ENCODE measurements around the gene DNAJB2. TPM values are rescaled to one million over a fixed set of nuclear protein-coding genes. Genes with fewer than 3 reads are reported as not detected.

Gene DNAJB2
- total RNA-seq, 3 donors from 2014 or later (not counting 1 experiment from before 2014, with no cell fraction given) = 70.3 to 108 (median 98.3) TPM

DNA sequence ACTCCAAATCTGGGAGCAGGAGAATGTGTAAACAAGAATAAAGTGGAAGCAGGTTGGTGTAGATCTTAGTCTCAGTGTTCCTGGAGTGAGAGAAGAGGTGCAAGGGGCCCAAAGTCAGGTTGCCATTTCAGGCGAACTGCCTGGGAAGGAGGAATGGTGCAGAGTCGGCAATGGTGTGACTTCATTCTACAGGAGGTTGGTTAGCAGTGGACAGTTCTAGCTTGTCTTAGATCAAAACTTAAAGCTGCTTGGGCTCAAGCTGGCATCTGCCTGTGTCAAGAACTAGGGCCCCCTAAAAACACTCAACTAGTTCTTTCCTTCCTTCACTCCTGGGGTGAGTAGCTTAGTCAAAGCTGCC, 30.3 kb upstream of the DNAJB2 start:
- Histone ChIP-seq H3K36me3 (ENCODE audit: control insufficient read depth, insufficient read depth, low read length) (peaks cover 40% of the 10 kb centered on the region), H3K9me3 (ENCODE audit: control insufficient read depth, insufficient read depth, low read length) (no peaks in the 10 kb centered on the region), H3K27ac (ENCODE audit: low read length) (peak overlapping the region; percentile 97), H3K4me3 (ENCODE audit: low read length) (peak overlapping the region; percentile 14), H3K27me3 (ENCODE audit: control insufficient read depth, insufficient read depth, low read length) (no peaks in the 10 kb centered on the region), H3K4me1 (ENCODE audit: control insufficient read depth, insufficient read depth, low read length) (peaks cover 78% of the 10 kb centered on the region)
- ATAC-seq (no peak), DNase-seq (no peak)
- Mint-ChIP-seq H3K4me1 (peaks cover 54 to 84% of the 10 kb centered on the region in 2 donors), H3K36me3 (no peaks in the 10 kb centered on the region), H3K4me3 (peak overlapping the region; percentile 61), H3K27ac (peak overlapping the region; percentile 86 to 98), H3K9me3 (no peaks in the 10 kb centered on the region), H3K27me3 (ENCODE audit: low read depth in 2 of 2) (no peaks in the 10 kb centered on the region)
- 83% methylated on average over 2 of the region's 2 CpGs for WGBS (ENCODE audit: insufficient coverage)
- intact Hi-C loops (cut with micrococcal nuclease) = no loop called here
- TF ChIP-seq, protein P1, sequence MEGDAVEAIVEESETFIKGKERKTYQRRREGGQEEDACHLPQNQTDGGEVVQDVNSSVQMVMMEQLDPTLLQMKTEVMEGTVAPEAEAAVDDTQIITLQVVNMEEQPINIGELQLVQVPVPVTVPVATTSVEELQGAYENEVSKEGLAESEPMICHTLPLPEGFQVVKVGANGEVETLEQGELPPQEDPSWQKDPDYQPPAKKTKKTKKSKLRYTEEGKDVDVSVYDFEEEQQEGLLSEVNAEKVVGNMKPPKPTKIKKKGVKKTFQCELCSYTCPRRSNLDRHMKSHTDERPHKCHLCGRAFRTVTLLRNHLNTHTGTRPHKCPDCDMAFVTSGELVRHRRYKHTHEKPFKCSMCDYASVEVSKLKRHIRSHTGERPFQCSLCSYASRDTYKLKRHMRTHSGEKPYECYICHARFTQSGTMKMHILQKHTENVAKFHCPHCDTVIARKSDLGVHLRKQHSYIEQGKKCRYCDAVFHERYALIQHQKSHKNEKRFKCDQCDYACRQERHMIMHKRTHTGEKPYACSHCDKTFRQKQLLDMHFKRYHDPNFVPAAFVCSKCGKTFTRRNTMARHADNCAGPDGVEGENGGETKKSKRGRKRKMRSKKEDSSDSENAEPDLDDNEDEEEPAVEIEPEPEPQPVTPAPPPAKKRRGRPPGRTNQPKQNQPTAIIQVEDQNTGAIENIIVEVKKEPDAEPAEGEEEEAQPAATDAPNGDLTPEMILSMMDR (IDR thresholded peaks at IDR 0.05) = no peak

DNA sequence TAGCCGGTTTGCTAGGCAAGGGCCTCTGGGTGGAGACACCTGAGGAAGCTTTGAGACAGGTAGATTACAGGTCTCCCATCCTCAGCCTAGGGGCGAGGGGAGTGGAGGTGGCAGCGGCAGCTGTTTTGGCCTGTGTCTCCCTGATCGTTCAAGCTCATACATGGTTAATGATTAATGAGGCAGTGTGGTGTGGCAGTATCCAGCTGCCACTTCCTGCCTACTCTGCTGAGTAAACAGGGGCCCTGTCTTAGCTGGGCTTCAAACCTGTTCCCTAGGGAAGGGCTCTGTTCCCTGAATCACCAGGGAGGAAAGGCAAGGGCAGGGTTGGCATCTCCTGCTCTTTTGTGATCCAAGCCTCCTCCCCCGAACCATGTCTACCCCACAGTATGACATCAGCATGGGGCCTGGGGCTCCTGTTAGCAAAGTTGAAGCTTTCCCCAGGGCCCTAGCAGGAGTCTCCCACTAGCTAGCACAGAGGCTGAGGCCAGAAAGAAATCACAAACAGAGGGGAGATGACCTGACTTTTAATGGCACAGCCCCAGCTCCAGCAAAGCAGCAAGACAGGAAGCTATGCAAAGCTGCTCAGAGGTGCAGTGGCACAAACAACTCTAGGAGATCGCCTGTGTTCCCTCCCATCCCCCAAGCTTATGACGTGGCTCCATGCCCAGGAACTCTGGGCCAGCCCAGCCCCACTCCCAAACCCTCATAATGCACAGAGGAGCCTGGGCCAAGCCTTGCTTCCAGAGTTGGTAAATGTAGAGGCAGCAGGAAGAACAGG, 29.8 kb upstream of the DNAJB2 start:
- Histone ChIP-seq H3K9me3 (ENCODE audit: control insufficient read depth, insufficient read depth, low read length) (no peaks in the 10 kb centered on the region), H3K27ac (ENCODE audit: low read length) (peak overlapping the region; percentile 97), H3K4me3 (ENCODE audit: low read length) (peak overlapping the region; percentile 14), H3K27me3 (ENCODE audit: control insufficient read depth, insufficient read depth, low read length) (no peaks in the 10 kb centered on the region), H3K4me1 (ENCODE audit: control insufficient read depth, insufficient read depth, low read length) (peaks cover 78% of the 10 kb centered on the region), H3K36me3 (ENCODE audit: control insufficient read depth, insufficient read depth, low read length) (peaks cover 40% of the 10 kb centered on the region)
- intact Hi-C loops (cut with micrococcal nuclease) = no loop called here
- DNase-seq (peak in 1 of 2 donors; percentile 73), ATAC-seq (no peak)
- 11% methylated on average over 7 of the region's 7 CpGs for WGBS (ENCODE audit: insufficient coverage)
- H3K4me1 Mint-ChIP-seq = peaks cover 54 to 84% of the 10 kb centered on the region in 2 donors
- peak overlapping the region; percentile 86 to 98 for H3K27ac Mint-ChIP-seq
- H3K27me3 Mint-ChIP-seq (ENCODE audit: low read depth in 2 of 2) = no peaks in the 10 kb centered on the region
- H3K36me3 Mint-ChIP-seq = no peaks in the 10 kb centered on the region
- H3K9me3 Mint-ChIP-seq = no peaks in the 10 kb centered on the region
- peak overlapping the region; percentile 61 for H3K4me3 Mint-ChIP-seq
- TF ChIP-seq, protein P1 (IDR thresholded peaks at IDR 0.05) = no peak

DNA sequence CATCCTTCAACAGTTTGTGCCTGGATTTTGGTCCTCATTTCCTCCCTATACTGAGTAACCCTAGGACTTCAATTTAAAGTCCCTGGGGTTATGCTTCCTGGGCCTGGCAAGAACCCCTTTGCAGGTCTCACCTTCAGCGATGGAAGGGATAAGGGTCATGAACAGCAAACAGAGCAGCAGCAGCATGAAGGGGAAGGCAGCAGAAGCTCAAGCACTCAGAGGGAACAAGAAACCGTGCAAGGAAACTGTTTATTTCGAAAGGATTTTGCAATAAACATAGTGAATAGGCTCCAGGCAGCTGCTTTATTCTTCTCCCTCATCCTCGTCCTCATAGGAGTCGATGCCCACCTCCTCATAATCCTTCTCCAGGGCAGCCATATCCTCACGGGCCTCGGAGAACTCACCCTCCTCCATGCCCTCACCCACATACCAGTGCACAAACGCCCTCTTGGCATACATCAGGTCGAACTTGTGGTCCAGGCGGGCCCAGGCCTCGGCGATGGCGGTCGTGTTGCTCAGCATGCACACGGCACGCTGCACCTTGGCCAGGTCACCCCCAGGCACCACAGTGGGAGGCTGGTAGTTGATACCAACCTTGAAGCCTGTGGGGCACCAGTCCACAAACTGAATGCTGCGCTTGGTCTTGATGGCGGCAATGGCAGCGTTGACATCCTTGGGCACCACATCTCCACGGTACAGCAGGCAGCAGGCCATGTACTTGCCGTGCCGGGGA, 29.0 kb upstream of the DNAJB2 start:
- no peaks in the 10 kb centered on the region for H3K9me3 Mint-ChIP-seq
- H3K27me3 Mint-ChIP-seq (ENCODE audit: low read depth in 2 of 2) = peaks cover 0 to 3% of the 10 kb centered on the region in 2 donors
- Histone ChIP-seq H3K4me1 (ENCODE audit: control insufficient read depth, insufficient read depth, low read length) (peaks cover 82% of the 10 kb centered on the region), H3K27ac (ENCODE audit: low read length) (peak overlapping the region; percentile 97), H3K36me3 (ENCODE audit: control insufficient read depth, insufficient read depth, low read length) (peaks cover 40% of the 10 kb centered on the region), H3K4me3 (ENCODE audit: low read length) (no peak overlapping the region), H3K27me3 (ENCODE audit: control insufficient read depth, insufficient read depth, low read length) (no peaks in the 10 kb centered on the region), H3K9me3 (ENCODE audit: control insufficient read depth, insufficient read depth, low read length) (no peaks in the 10 kb centered on the region)
- peak overlapping the region; percentile 61 for H3K4me3 Mint-ChIP-seq
- DNase-seq = peak in 1 of 2 donors; percentile 43
- no peaks in the 10 kb centered on the region for H3K36me3 Mint-ChIP-seq
- no peak for ATAC-seq
- H3K27ac Mint-ChIP-seq = peak overlapping the region; percentile 86 to 98
- H3K4me1 Mint-ChIP-seq = peaks cover 60 to 85% of the 10 kb centered on the region in 2 donors
- TF ChIP-seq, protein P1 (IDR thresholded peaks at IDR 0.05) = no peak
- intact Hi-C loops (cut with micrococcal nuclease) = no loop called here
- WGBS (ENCODE audit: insufficient coverage) = 84% methylated on average over 22 of the region's 22 CpGs
